H9 (cell line): ENCODE results near the gene PYGL. TPM values are rescaled to one million over a fixed set of nuclear protein-coding genes. Genes with fewer than 3 reads are reported as not detected.

ENCODE experiments used
- DNase-seq: peaks from one replicate; pipeline ENCODE4 v3.0.0-alpha.2; 2017
- H2AFZ ChIP-seq: one replicate; pipeline ENCODE4 v1.6.1; 2013; ENCODE audit warnings: mild to moderate bottlenecking, low read length, control low read depth, moderate library complexity
- H2AK5ac ChIP-seq: 2 replicates; pipeline ENCODE4 v1.6.1; 2013; ENCODE audit warnings: low read length, control low read depth, mixed read lengths; ENCODE audit not compliant: insufficient read length
- H2BK120ac ChIP-seq: one replicate; pipeline ENCODE4 v1.6.1; 2013; ENCODE audit warnings: low read depth, mild to moderate bottlenecking, low read length, control low read depth, inconsistent platforms; ENCODE audit not compliant: poor library complexity, severe bottlenecking
- H2BK12ac ChIP-seq: 2 replicates; pipeline ENCODE4 v1.6.1; 2013; ENCODE audit warnings: low read length, control low read depth, mixed read lengths, low read depth; ENCODE audit not compliant: insufficient read length
- H2BK15ac ChIP-seq: 2 replicates; pipeline ENCODE4 v1.6.1; 2013; ENCODE audit warnings: low read depth, low read length, control low read depth
- H2BK20ac ChIP-seq: one replicate; pipeline ENCODE4 v1.6.1; 2013; ENCODE audit warnings: low read depth, mild to moderate bottlenecking, low read length, control low read depth, inconsistent platforms; ENCODE audit not compliant: poor library complexity, severe bottlenecking
- H2BK5ac ChIP-seq: 2 replicates; pipeline ENCODE4 v1.6.1; 2013; ENCODE audit warnings: low read length, control low read depth, mixed read lengths; ENCODE audit not compliant: insufficient read length
- H3K14ac ChIP-seq: 2 replicates; pipeline ENCODE4 v1.6.1; 2013; ENCODE audit warnings: low read length, control low read depth; ENCODE audit not compliant: insufficient read depth
- H3K18ac ChIP-seq: 2 replicates; pipeline ENCODE4 v1.6.1; 2013; ENCODE audit warnings: low read depth, mild to moderate bottlenecking, mixed read lengths, low read length, control low read depth; ENCODE audit not compliant: insufficient read length
- H3K23ac ChIP-seq: 2 replicates; pipeline ENCODE4 v1.6.1; 2013; ENCODE audit warnings: low read length, control low read depth, mixed read lengths, low read depth; ENCODE audit not compliant: insufficient read length
- H3K23me2 ChIP-seq: 2 replicates; pipeline ENCODE4 v1.6.1; 2013; ENCODE audit warnings: low read depth, mild to moderate bottlenecking, mixed read lengths, low read length, control low read depth; ENCODE audit not compliant: insufficient read length, poor library complexity, severe bottlenecking
- H3K27ac ChIP-seq: 2 replicates; pipeline ENCODE4 v1.5.1; 2013; ENCODE audit warnings: low read length, control low read depth, mixed read lengths, low read depth; ENCODE audit not compliant: insufficient read length
- H3K27me3 ChIP-seq: 2 replicates; pipeline ENCODE4 v1.6.1; 2013; ENCODE audit warnings: low read length, control low read depth, inconsistent platforms; ENCODE audit not compliant: insufficient read depth
- H3K4ac ChIP-seq: 2 replicates; pipeline ENCODE4 v1.6.1; 2013; ENCODE audit warnings: low read depth, mild to moderate bottlenecking, control low read depth, inconsistent platforms, low read length, moderate library complexity
- H3K4me1 ChIP-seq: 2 replicates; pipeline ENCODE4 v1.6.1; 2013; ENCODE audit warnings: low read length, control low read depth, inconsistent platforms; ENCODE audit not compliant: insufficient read depth
- H3K4me2 ChIP-seq: 2 replicates; pipeline ENCODE4 v1.6.1; 2013; ENCODE audit warnings: low read length, control low read depth, mixed read lengths; ENCODE audit not compliant: insufficient read length, insufficient read depth
- H3K56ac ChIP-seq: 2 replicates; pipeline ENCODE4 v1.6.1; 2013; ENCODE audit warnings: low read depth, mild to moderate bottlenecking, mixed read lengths, low read length, control low read depth; ENCODE audit not compliant: insufficient read length
- H3K79me1 ChIP-seq: 2 replicates; pipeline ENCODE4 v1.6.1; 2013; ENCODE audit warnings: low read depth, mild to moderate bottlenecking, moderate library complexity, low read length, control low read depth, inconsistent platforms; ENCODE audit not compliant: insufficient read depth, poor library complexity, severe bottlenecking
- H3K79me2 ChIP-seq: 2 replicates; pipeline ENCODE4 v1.6.1; 2013; ENCODE audit warnings: low read length, control low read depth, inconsistent platforms; ENCODE audit not compliant: insufficient read depth
- H3K9ac ChIP-seq: 2 replicates; pipeline ENCODE4 v1.6.1; 2013; ENCODE audit warnings: low read length, control low read depth, mixed read lengths; ENCODE audit not compliant: insufficient read length; ENCODE audit errors: extremely low read depth
- H3K9me3 ChIP-seq: one replicate; pipeline ENCODE4 v1.6.1; 2013; ENCODE audit warnings: low read depth, low read length, inconsistent platforms; ENCODE audit not compliant: control insufficient read depth
- H3T11ph ChIP-seq: one replicate; pipeline ENCODE4 v1.6.1; 2013; ENCODE audit warnings: mild to moderate bottlenecking, low read length, control low read depth, inconsistent platforms
- H4K20me1 ChIP-seq: one replicate; pipeline ENCODE4 v1.6.1; 2013; ENCODE audit not compliant: control insufficient read depth, insufficient read length, insufficient read depth
- H4K5ac ChIP-seq: 2 replicates; pipeline ENCODE4 v1.6.1; 2013; ENCODE audit warnings: low read depth, mild to moderate bottlenecking, mixed read lengths, low read length, control low read depth; ENCODE audit not compliant: insufficient read length
- H4K8ac ChIP-seq: replicated peaks from 2 replicates; pipeline ENCODE4 v1.6.1; 2013; ENCODE audit warnings: low read length, control low read depth, mixed read lengths, low read depth; ENCODE audit not compliant: insufficient read length
- H4K91ac ChIP-seq: 2 replicates; pipeline ENCODE4 v1.6.1; 2013; ENCODE audit warnings: low read depth, mild to moderate bottlenecking, moderate library complexity, mixed read lengths, low read length, control low read depth; ENCODE audit not compliant: insufficient read length
- H3K27ac Mint-ChIP-seq, 3 experiments: 2 replicates in 2 of 3; 3 replicates in 1 of 3; pipeline ENCODE4 v1.8.0; 2020 to 2021; ENCODE audit warnings: mixed read lengths in 3 of 3, mild to moderate bottlenecking in 1 of 3, moderate library complexity in 1 of 3
- H3K27me3 Mint-ChIP-seq: 2 replicates; pipeline ENCODE4 v1.8.0; 2021; ENCODE audit warnings: low read depth, mild to moderate bottlenecking, moderate library complexity, mixed read lengths
- H3K36me3 Mint-ChIP-seq, 3 experiments: 2 replicates in 2 of 3; 3 replicates in 1 of 3; pipeline ENCODE4 v1.8.0; 2020 to 2021; ENCODE audit warnings: low read depth in 3 of 3, mixed read lengths in 3 of 3; ENCODE audit not compliant: insufficient read depth in 1 of 3
- H3K4me1 Mint-ChIP-seq, 2 experiments: 2 replicates each; pipeline ENCODE4 v1.8.0; 2020; ENCODE audit warnings: mixed read lengths in 2 of 2
- H3K4me3 Mint-ChIP-seq, 2 experiments: 2 replicates in 1 of 2; 3 replicates in 1 of 2; pipeline ENCODE4 v1.8.0; 2020 to 2021; ENCODE audit warnings: mild to moderate bottlenecking in 2 of 2, mixed read lengths in 2 of 2, moderate library complexity in 1 of 2
- H3K9me3 Mint-ChIP-seq, 2 experiments: 2 replicates in 1 of 2; 3 replicates in 1 of 2; pipeline ENCODE4 v1.8.0; 2020; ENCODE audit warnings: mild to moderate bottlenecking in 2 of 2, mixed read lengths in 2 of 2, moderate library complexity in 1 of 2
- CTCF ChIP-seq: fragments of 200-600 bp; sonication (generic); conservative IDR thresholded peaks from 3 replicates; pipeline ENCODE4 v1.8.0; 2021; ENCODE audit warnings: antibody characterized with exemption, mild to moderate bottlenecking
- WGBS: extraction: QIAGEN DNeasy Blood & Tissue Kit; methylation state at CpG from one replicate; pipeline ENCODE4 v1.1.7; 2013; ENCODE audit warnings: missing lambda C conversion rate, low lambda C conversion rate, mixed read lengths; ENCODE audit not compliant: insufficient read length; ENCODE audit errors: extremely low coverage; 5-methylcytosine and 5-hydroxymethylcytosine counted together
- total RNA-seq: library from RNA; stranded (reverse); gene quantifications from 2 replicates; pipeline ENCODE4 v1.2.1, GENCODE V29; 2021

Gene PYGL
- total RNA-seq, 1 experiment from 2014 or later = 53.8 TPM

DNA sequence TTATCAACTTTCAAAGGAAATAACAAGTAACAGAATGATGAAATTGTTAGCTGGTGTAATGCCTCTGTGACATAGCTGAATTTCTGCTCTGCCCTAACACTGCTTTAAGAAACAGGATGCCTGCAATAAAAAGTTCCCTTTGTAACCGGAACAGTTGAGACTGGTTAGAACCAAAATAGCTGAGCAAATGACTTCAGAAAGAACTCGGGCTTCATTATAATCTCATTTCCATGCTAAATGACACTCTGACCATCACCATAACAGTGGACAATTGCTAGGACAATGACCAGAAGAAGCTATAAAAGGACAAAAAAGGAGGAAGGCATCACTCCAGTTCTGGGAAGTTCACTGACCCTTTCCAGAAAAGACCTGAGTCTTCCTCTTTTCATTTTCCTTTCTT, 23.5 kb upstream of the PYGL start:
- no peaks in the 10 kb centered on the region for H3K79me2 ChIP-seq
- H4K8ac ChIP-seq = no peak overlapping the region
- H3K27ac ChIP-seq = no peak overlapping the region
- no peak overlapping the region for H2BK15ac ChIP-seq
- no peak overlapping the region for H3K23ac ChIP-seq
- WGBS = no CpG with 5 or more reads among the region's 2 CpGs
- H3K4me2 ChIP-seq = no peak overlapping the region
- H2AK5ac ChIP-seq = no peak overlapping the region
- H3K79me1 ChIP-seq = no peaks in the 10 kb centered on the region
- no peak overlapping the region for H2BK120ac ChIP-seq
- no peaks in the 10 kb centered on the region for H4K20me1 ChIP-seq
- no peak overlapping the region for H3K4me3 Mint-ChIP-seq
- no peak overlapping the region for H2BK12ac ChIP-seq
- H3K27me3 ChIP-seq = no peaks in the 10 kb centered on the region
- no peaks in the 10 kb centered on the region for H3K36me3 Mint-ChIP-seq
- H3K23me2 ChIP-seq = no peaks in the 10 kb centered on the region
- no peak overlapping the region for H2AFZ ChIP-seq
- no peaks in the 10 kb centered on the region for H3K9me3 Mint-ChIP-seq
- H3K18ac ChIP-seq = no peak overlapping the region
- H3K27me3 Mint-ChIP-seq = no peaks in the 10 kb centered on the region; the same call in none of the 2 replicates
- H3K9me3 ChIP-seq = no peaks in the 10 kb centered on the region
- no peak overlapping the region for H3K56ac ChIP-seq
- H3K4me1 Mint-ChIP-seq = no peaks in the 10 kb centered on the region
- H2BK20ac ChIP-seq = no peak overlapping the region
- no peak overlapping the region for H2BK5ac ChIP-seq
- H4K5ac ChIP-seq = no peak overlapping the region
- no peak overlapping the region for H3T11ph ChIP-seq
- H3K4ac ChIP-seq = no peak overlapping the region
- DNase-seq = no peak
- no peak overlapping the region for H3K14ac ChIP-seq
- H3K4me1 ChIP-seq = no peaks in the 10 kb centered on the region
- no peak overlapping the region for H4K91ac ChIP-seq
- H3K9ac ChIP-seq = no peak overlapping the region
- H3K27ac Mint-ChIP-seq = no peak overlapping the region
- no peak for TF ChIP-seq CTCF
